CD4-positive, alpha-beta T cell treated with Interleukin-17A for 1 hour (primary cell): Measurements from ENCODE around the gene CASTOR1.

Source experiments
- DNase-seq: peaks from one replicate; pipeline ENCODE4 v3.0.0-alpha.2; 2020

Gene CASTOR1

DNA sequence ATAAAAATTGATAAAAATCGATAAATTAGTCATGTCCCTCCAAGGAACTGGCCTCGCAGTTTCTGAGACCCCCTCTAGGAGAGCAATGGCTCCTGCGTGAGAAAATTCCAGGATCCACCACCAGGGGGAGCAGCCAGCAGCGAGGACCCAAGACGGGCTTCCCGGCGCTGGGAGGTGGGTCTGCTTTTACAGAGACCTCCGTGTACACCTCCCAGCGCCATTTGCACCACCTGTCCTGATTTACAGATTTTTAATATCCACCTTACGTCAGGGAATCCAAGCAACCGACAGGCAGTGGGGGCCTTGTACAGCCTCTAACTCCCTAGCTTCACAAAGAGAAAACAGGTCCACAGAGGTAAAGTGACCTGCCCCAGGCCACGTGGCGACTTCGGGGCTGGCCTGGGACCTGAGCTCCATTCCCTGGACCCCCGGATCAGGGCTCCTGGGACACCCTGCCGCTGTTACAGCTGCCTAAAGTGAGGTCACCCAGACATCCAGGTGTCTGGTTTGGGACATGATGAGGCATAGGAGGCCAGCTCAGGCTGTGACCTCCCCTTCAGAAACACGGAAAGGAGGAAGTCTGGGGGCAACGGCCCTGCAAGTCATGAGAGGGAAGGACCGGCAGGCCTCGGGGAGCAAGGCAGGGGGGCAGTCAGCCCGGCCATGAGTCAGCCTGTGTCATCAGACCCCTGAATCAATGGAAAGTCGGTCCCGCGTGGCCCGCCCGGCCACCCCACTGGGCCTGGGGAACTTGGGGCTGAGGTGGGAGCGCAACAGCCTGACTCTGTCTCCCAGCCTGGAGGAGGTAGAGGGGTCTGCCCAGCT is 26.2 kb downstream of the CASTOR1 start:
- peak; percentile 81 for DNase-seq

DNA sequence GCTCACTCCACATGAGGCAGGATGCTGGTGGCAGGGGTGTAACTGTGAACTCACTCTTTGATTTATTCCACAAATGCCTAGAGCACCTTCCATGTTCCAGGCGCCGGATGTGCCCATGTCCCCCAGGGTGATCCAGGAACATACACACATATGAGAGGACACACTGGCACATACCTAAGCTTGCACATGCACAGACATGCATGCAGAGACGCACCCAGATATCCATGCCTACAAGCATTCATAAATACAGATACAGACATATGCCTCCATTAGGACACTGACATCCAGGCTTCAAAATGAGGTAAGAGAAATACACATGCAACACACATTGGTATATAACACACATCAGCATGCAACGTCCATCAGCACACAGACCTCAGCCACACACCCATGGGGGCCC is 27.2 kb downstream of the CASTOR1 start:
- no peak for DNase-seq

DNA sequence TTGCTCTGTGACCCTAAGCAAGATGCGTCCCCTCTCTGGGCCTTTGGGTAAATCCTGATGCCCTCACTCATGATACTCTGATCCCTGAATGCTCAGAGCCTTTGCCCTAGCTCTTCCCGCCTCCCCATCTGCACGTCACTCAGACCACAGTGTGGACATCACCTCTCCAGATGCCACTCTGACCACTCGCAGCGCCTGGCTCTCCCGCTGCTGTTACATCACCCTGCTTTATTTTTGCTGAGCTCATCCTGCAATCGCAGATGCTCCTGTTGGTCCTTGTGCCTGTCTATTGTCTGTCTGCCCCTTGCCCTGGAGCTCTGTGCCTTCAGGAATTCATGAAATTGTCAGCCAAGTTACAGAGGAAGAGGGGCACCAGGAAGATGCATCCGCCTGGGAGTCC is 28.2 kb downstream of the CASTOR1 start:
- DNase-seq, result no peak

DNA sequence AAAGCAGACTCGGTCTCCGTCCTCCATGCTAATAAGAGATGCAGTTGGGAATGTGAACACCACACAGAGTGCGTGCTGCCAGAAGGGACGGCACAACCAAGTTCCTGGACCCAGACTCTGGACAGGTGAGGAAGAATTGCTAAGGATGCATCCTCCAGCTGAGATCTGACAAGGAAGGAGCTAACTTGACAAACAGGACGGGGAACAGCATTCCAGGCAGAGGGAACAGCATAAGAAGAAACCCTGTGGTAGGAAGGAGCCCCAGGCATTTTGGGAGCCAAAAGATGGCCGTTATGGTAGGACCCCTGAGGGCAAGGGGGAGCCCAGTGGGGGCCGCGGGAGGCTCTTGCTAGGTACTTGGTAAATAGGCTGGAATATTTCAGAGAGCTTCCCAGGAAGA is 28.6 kb downstream of the CASTOR1 start:
- no peak for DNase-seq

DNA sequence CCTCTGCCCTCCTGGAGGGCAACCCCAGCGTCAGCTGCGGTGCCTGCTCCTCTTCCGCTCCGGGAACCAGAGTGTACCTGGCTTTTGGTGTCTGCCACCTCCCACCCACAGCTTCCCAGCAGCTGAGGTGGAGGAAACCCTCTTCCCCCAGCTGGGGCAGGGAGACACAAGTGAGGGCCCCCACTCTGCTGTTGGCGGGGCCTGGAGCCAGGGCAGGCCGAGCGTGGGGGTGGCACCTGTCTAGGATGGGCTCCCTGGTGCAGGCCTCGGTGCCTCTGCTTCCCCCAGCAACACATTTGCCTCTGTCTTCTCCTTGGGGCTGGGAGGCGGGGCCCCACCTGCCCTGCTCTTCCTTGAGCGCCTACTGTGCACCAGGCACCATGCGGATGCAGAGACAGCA is 29.0 kb downstream of the CASTOR1 start:
- DNase-seq, result no peak

DNA sequence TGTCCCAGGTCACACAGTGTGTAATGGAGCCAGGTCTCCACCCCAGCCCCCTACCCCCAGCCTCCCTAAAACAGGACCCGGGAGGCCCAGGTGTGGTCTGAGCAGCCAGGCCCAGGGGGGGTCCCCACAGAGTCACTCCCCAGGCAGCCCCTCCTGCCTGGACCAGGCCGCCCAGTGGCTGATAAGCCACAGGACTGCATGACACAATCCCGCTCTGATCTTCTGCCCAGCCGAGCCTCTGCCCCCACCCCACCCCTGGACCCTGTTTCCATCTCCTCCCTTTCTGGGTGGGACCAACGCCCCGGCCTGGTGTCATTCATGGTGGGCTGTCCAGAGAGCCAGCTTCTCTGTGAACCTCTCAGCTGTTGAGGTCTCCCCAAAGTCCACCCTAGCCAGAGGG is 35.0 kb downstream of the CASTOR1 start:
- no peak for DNase-seq

DNA sequence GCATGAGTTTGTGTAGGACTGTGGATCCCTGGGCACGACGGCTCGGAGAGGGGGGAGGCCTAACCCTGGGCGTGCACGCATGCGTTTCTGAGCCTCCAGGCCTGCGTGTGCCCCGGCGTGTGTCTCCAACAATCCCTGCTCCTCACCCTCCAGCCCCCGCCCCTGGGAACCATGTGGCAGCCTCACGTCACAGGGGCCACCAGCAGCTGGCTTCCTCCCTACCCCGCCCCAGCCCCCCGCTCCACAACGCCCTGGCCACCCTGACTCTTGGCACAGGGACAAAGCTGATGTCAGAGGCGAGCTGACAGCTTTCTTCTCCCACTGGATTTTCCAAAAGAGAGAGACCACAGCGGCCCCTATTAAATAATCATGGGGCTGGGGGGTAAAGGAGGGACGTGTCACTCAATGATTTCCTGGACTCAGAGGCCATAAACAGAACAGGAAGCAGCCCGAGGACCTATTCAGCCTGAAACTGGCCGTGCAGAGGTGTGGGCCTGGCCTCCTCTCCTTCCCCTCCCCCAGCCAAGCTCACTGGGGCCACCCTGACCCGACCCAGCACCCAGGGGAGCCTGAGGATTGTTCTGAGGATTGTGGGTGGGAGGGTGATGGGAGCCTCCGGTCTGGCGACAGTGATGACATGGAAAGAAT is 36.0 kb downstream of the CASTOR1 start:
- no peak for DNase-seq

DNA sequence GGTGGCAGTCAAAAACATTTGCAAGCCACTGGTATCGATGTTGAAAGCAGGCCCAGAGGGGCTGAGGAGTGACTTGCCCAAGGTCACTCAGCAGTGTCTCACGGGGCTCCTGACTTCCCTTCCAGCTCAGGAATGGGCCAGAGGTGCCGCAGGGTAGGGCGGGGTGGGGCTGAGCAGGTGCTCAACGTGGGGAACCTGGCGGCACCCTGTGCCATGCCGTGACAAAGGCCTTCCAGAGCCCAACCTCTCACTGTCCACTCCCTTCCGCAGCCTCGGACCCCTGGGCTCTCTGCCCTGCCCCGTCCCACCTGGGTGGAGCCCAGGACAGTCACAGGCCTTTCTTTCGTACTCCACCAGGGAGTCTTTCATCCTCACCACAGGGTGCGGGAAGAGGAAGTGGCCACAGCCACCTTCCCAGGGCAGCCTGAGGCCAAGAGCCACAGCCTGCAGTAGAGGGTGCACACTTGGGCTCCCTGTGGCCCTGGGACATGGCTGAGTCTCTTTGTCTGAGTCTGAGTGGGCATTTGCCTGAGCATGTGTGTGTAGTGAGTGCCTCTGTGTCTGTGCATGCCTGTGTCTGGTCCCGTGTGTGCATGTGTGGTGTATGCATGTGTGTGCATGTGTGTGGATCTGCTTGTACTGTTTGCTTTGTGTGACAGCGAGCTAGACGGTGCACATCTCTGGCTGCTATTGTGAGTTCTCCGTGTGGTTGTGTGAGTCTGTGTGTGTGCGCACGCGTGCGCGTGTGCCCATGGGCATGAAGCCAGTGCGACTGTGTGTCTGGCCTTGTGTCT is 36.7 kb downstream of the CASTOR1 start:
- DNase-seq, result no peak

DNA sequence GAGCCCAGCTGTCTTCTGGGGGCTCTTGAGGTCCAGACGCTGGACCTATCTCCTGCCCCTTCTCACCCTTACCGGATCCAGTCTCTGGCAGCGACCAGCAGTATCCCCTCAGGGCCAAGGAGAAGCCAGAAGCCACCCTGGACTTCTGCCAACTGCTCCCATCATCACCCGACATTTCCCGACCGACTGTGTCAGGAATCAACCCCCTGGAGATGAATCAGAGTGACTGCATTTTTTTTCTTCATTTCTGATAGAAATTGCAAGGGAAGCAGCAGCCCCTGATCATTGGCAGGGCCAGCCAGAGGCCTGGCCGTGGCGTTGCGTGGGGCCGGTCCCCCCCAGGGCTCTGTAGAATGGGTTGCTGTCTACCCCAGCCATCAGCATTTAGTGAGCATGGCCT is 37.6 kb downstream of the CASTOR1 start:
- DNase-seq, result no peak

DNA sequence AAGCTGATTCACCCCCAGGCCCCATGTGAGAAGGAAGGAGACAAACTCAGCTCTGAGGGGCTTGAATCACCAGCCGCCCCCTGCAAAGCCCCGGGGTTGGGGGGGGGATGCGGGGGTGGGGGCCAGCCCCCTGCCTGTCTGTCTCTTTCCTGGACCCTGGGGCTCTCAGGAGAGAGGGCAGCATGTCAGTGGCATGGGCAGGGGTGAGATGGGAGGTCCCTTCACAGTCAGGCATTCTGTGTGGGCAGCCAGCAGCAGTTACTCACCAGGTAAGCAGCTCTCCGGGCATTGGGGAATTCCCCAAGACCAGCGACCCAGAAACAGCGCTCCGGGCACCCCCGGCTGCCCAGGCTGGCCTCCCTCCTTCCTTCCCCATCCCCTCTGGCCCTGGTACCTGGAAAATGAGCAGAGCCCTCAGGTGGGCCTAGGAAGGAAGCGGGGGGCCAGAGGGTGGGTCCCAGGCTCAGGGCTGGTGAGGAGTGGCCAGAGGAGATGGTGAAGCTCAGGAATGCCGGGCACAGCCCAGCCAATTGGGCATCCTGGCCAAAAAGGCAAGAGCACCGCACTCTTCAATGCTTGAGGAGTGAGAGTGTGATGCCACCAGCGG is 38.5 kb downstream of the CASTOR1 start:
- DNase-seq, result no peak

DNA sequence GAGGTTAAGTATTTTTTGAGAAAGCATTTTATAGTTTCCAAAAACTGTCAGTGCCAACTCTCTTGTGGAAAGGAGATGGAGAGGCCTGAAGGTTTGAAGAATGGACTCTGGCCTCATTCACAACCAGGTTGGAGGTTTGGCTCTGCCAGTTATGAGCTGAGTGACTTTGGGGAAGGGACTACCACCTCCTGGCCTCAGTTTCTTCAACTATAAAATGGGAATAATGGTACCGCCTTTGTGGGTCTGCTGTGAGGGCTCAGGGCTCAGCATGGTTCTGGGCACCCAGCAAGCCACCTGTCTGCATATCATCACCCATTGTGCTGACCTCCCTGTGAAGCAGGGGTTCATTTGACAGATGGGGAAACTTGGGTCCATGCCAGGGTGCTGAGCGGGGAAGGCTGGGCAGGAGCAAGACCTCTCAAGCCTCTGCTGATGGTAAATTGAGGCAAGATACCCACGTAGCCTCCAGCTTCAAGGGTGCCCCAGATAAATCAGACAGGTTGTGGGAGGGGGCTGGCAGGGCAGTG is 39.2 kb downstream of the CASTOR1 start:
- no peak for DNase-seq

DNA sequence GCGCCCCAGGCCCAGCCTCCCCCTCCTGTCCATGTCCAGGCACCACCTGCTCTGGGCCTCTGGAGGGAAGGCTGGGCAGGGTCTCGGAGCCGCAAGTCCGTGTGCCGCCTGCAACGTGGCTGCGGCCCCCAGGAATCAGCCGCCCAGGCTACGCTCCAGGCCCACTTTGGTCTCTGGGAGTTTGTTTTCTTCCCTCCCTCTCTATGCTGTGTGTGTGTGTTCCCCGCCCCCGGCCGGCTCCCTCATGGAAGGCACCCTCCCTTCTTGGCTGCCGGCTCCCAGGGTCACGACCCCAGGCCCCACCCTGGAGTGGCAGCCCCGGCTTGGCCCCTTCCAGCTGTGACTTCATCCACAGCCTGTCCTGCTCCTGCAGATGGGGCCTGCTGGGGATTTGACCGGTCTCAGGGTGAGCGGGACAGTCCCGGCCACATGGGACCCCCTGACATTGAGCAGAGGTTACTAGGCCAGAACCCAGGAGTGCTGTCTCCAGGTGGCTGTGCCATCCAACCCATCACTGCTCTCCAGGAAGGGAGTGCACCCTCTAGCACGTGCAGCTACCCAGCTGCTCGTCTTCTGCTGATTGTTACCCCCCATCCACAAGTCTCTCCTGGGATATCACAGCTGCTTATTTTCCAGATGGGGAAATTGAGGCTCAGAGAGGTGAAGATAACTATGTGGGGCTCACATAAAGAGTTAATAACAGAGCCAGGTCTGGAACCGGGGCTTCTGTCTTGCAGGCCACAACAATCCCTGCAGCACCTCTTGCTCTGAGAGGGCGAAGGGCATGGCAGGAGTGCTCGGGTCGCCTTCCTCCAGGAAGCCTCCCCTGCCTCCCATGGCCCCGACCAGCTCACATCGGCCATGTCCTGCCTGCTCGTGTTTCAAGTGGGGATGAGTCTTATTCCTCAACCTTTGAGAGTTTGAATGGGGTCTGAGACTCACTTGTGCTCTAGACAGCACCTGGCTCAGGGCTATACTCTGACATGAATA is 40.0 kb downstream of the CASTOR1 start:
- no peak for DNase-seq

DNA sequence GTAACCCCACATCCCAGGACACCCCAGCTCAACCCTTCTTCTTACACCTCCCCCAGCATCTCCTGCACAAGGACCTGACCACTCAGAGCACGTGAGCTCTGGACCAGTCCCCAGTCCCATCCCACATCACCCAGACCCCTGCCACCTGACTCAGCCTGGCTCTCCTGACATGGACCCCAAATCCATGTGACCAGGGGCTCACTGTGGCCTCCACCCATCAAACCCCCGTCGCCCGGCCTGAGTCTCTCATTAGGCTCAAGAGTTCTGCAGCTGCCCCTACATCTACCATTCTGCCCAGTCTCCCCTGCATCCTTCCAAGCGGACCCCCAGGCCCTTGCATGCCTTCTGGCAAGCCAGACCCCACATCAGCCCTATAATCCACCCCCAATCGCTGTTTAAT is 40.8 kb downstream of the CASTOR1 start:
- no peak for DNase-seq

DNA sequence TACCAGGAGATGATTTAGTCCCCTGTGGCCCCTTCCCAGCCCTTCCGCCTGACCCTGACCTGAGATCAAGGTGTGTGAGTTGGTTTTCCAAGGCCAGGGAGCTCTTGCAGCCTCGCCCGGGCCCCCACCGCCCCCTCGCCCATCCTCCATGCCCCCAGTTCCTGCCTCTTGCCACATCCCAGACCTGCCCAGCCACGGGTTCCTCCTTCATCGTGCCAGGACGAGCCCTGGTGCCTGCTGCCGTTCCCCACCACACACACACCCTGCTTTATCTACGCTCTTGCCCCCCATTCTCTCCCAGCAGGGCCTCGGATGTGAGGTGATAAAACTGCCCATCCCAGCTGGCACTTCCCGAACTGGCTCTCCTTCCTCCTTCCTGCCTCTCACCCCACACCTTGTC is 41.3 kb downstream of the CASTOR1 start:
- no peak for DNase-seq

DNA sequence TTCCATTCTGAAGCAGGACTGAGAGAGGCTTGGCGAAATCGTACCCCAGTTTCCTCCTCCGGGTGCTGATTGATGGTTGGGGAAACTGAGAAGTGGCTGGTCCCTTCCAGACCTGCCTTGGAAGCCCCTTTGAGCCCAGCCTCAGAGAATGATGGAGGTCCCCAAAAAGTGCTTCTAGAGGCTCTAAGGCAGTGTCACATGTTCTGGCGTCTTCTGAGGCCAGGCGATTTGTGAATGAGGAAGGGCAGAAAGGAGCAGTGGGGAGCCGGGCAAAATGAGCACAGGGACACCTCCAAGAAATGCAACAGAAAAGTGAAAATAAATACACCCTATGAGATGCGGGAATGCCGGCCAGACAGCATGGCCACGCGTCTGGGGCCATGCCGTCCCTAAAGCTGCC is 41.7 kb downstream of the CASTOR1 start:
- DNase-seq, result no peak

DNA sequence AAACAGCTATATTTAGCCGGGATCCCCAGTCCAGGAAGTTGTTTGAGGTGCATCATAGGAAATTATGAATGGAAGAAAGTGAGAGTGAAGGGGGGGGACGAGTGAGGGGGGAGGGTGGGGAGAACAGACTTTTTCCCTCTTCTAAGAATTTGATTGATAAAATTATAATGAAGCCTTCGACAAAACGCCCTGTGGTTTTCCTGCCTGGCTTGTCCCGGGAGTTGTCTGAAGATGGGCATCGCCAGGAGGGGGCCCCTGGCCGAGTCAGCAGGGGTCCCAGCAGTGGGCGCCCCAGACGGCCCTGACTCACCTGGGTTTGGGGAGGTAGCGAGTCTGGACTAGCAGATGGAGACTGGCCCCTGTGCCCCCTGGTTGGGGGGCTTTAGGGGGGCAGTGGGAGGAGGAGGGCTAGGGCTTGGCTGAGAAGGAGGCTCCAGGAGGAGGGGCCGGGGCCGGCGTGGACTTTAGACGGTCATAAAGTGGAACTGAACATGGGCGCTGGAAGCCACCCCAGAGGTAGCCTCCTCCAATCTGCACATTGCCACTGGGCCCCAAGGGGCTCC is 42.4 kb downstream of the CASTOR1 start:
- no peak for DNase-seq

DNA sequence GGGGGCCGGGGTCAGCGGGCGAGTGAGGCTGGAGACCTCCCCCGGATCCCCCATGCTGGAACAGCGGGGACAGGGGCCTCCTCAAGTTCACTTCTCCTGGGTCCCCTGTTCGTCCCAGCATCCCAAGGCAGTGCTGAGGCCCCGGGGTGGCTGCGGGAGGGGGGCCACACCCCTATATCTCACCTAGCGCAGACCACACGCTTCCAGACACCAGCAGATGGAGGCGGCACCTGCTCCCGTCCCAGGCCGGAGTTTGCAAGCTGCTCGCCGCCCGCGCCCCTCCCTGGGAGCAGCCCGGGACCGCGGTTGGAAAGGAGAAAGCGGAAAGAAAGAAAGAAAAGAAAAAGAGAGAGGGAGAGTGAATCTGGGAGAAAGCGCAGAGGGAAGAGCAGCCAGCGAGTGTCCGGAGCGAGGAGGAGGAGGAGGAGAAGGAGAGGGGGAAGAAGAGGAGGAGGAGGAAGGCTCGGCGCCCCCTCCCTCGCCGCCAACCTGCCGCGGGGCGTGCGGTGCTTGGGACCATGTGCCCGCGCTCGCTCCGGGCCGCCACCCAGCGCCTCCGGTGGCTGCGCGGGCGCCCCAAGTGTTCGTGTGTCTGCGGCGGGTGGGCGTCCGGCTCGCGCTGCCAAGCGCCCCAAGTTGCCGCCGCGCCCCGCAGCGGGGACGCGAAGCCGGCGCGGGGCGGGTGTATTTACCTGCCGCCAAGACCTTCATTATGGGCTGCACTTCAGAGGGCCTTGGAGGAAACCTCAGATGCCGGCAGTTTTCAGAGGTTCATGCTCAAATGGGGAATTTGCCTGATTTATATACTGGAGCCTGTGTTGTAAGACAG is 43.1 kb downstream of the CASTOR1 start, which contains the start of gene LIF:
Gene LIF (minus strand): TSS at position 775 of the 829 bp plus-strand sequence. CDS start 64 bp downstream, at position 711.
- peak; percentile 45 for DNase-seq

DNA sequence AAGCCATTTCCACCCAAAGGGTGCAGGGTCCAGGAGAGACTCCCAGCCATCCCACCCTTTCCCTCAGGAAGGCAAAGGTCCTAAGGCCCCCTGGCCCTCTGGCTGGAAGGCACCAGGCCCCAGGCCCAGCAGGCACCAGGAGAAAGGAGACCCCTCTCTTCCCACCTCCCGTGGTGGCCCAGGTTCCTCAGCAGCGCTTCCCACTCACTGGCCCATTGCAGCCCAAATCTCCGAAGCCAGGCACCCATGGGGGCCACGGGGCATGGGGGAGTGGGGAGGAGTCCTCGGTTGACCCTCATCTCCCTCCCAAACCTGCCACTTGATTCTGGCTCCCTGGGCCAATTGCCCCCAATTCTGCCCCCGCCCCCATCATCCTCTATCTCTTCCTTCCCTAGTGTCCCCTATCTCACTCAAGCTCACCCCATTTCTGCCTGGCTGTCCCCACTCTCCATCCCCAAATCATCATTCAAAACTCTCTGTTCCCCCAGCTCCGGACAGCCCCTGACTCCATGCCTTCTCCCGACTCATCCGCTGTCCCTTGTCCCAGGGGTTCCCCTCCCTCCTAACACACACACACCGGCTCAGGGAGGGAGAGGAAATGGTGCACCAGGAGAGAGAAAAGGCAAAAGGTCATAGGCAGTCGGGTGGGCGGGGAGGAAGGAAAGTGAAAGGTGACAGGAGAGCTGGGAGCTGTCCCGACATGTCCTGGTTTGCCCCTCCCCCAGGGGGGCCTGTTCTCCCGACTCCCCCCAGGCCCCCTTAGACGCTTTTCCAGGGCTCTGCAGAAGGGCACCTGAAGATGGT is 43.9 kb downstream of the CASTOR1 start:
- DNase-seq, result no peak

DNA sequence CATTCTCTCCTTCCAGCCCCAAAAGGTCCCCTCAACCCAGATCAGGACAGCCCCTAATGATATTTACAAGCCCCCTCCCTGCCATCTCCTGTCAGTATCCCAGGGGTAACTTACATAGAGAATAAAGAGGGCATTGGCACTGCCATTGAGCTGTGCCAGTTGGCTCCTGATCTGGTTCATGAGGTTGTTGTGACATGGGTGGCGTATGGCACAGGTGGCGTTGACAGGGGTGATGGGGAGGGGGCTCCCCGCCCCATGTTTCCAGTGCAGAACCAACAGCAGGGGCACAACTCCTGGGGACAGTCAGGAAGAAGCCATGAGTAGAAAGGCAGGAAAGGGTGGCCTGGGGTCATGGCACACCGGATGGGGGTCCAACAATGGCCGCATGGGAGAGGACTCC is 44.7 kb downstream of the CASTOR1 start:
- no peak for DNase-seq

DNA sequence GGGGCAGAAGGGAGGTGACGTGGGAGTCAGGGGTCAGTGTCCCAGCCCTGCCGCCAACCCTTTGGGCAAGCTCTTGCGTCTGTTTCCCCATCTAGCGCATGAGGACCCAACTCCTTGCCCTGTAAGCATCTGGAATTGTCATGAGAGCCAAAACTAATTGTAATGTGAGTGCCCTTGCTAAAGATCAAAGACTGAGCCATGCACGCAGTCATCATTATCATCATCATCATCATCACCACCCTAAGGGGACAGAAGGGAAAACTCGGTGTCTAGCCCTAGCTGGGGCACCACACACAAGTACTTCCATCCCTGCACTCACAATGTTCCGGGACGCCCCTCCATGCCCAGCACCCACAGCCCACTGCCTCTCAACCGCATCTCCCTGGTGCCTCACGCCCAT is 45.2 kb downstream of the CASTOR1 start:
- no peak for DNase-seq
